SU-DHL-6 (cell line): Measurements from ENCODE around the gene THSD8.

Source experiments
- H2AFZ ChIP-seq: fragments of 200-600 bp; sonication (generic); 2 replicates; pipeline ENCODE4 v1.6.1; 2014; ENCODE audit warnings: low read depth, mild to moderate bottlenecking, moderate library complexity, mixed read lengths, antibody characterized with exemption, low read length; ENCODE audit not compliant: severe bottlenecking
- H3F3A ChIP-seq: fragments of 200-600 bp; shearing (Covaris generic); 2 replicates; pipeline ENCODE4 v1.6.0; 2016; ENCODE audit warnings: antibody characterized with exemption, mild to moderate bottlenecking; ENCODE audit not compliant: insufficient read depth
- H3K27ac ChIP-seq: fragments of 200-600 bp; sonication (generic); 2 replicates; pipeline ENCODE4 v1.5.1; 2016; ENCODE audit warnings: low read depth, mild to moderate bottlenecking, low read length, moderate library complexity, mixed read lengths
- H3K27me3 ChIP-seq: fragments of 200-600 bp; sonication (generic), shearing (Covaris generic); 2 replicates; pipeline ENCODE4 v1.6.0; 2014; ENCODE audit warnings: mild to moderate bottlenecking, low read length
- H3K36me3 ChIP-seq: fragments of 200-600 bp; sonication (generic); 2 replicates; pipeline ENCODE4 v1.6.1; 2014; ENCODE audit warnings: mild to moderate bottlenecking, low read length, mixed read lengths
- H3K4me2 ChIP-seq: fragments of 300-600, 200-600 bp; shearing (Covaris generic), sonication (generic); 2 replicates; pipeline ENCODE4 v1.6.0; 2014; ENCODE audit warnings: low read length, low read depth, mild to moderate bottlenecking; ENCODE audit not compliant: poor library complexity, severe bottlenecking
- H3K4me3 ChIP-seq: fragments of 200-600 bp; sonication (generic); 2 replicates; pipeline ENCODE4 v1.5.1; 2014; ENCODE audit warnings: antibody characterized with exemption, low read length, mild to moderate bottlenecking, mixed read lengths; ENCODE audit not compliant: insufficient read depth, poor library complexity, severe bottlenecking
- H3K79me2 ChIP-seq: fragments of 200-600 bp; sonication (generic); 2 replicates; pipeline ENCODE4 v1.6.1; 2014; ENCODE audit warnings: mild to moderate bottlenecking, low read length, moderate library complexity; ENCODE audit not compliant: insufficient read depth
- H3K9ac ChIP-seq: fragments of 200-600 bp; sonication (generic); 2 replicates; pipeline ENCODE4 v1.7.0; 2014; ENCODE audit warnings: mild to moderate bottlenecking, low read length
- H3K9me2 ChIP-seq: fragments of 200-600 bp; sonication (generic); replicated peaks from 2 replicates; pipeline ENCODE4 v1.6.1; 2014; ENCODE audit warnings: low read length; ENCODE audit not compliant: insufficient read depth
- H3K9me3 ChIP-seq: fragments of 200-600 bp; sonication (generic); 2 replicates; pipeline ENCODE4 v1.6.1; 2014; ENCODE audit warnings: low read length, mixed read lengths; ENCODE audit not compliant: insufficient read depth
- H4K20me1 ChIP-seq: fragments of 200-600 bp; sonication (generic); 2 replicates; pipeline ENCODE4 v1.6.1; 2014; ENCODE audit warnings: low read depth, mild to moderate bottlenecking, antibody characterized with exemption, low read length, moderate library complexity, mixed read lengths
- CTCF ChIP-seq: fragments of 200-600 bp; sonication (generic); IDR thresholded peaks from one replicate; pipeline ENCODE4 v1.5.1; 2017; ENCODE audit warnings: antibody characterized with exemption, mild to moderate bottlenecking, low read length, moderate library complexity; ENCODE audit not compliant: insufficient read depth, poor library complexity, severe bottlenecking
- EZH2phosphoT487 ChIP-seq: fragments of 200-600 bp; sonication (generic), shearing (Covaris generic); conservative IDR thresholded peaks from 2 replicates; pipeline ENCODE4 v1.6.1; 2018; ENCODE audit warnings: mild to moderate bottlenecking, antibody characterized with exemption, low read length, moderate library complexity, mixed read lengths

The THSD8 gene

GRCh38 chr19:12836529-12836863 is 34.6 kb downstream of the THSD8 start:
- H3K27ac ChIP-seq = no peak overlapping the region
- no peaks in the 10 kb centered on the region for H3K27me3 ChIP-seq
- no peaks in the 10 kb centered on the region for H4K20me1 ChIP-seq
- TF ChIP-seq CTCF (no peak), EZH2phosphoT487 (no peak)
- H3K9me3 ChIP-seq = no peaks in the 10 kb centered on the region
- 0 out of 2 replicates have a peak, but pooled peaks cover 4% of the 10 kb centered on the region for H3K79me2 ChIP-seq
- H2AFZ ChIP-seq = no peak overlapping the region
- peaks cover 25% of the 10 kb centered on the region for H3F3A ChIP-seq
- no peak overlapping the region for H3K4me3 ChIP-seq
- H3K4me2 ChIP-seq = peak overlapping the region; percentile 36
- H3K36me3 ChIP-seq = no peaks in the 10 kb centered on the region
- H3K9ac ChIP-seq = no peak overlapping the region
- H3K9me2 ChIP-seq = no peaks in the 10 kb centered on the region

- H3K27ac ChIP-seq = no peak overlapping the region
- no peak overlapping the region for H3K4me3 ChIP-seq
- H2AFZ ChIP-seq = no peak overlapping the region
- no peaks in the 10 kb centered on the region for H3K9me2 ChIP-seq
- H4K20me1 ChIP-seq = no peaks in the 10 kb centered on the region
- H3K9me3 ChIP-seq = no peaks in the 10 kb centered on the region
- no peaks in the 10 kb centered on the region for H3K27me3 ChIP-seq
- H3K4me2 ChIP-seq = no peak overlapping the region
- no peak overlapping the region for H3K9ac ChIP-seq
- no peaks in the 10 kb centered on the region for H3K36me3 ChIP-seq
- TF ChIP-seq EZH2phosphoT487 = no peak
- TF ChIP-seq CTCF = no peak
- 0 out of 2 replicates have a peak, but pooled peaks cover 4% of the 10 kb centered on the region for H3K79me2 ChIP-seq
- H3F3A ChIP-seq = peaks cover 25% of the 10 kb centered on the region
Observed at GRCh38 chr19:12837225-12837624, 35.4 kb downstream of the THSD8 start.

- H3K9me3 ChIP-seq = no peaks in the 10 kb centered on the region
- peak within 1 kb of the TSS; percentile 78 for H3K4me2 ChIP-seq
- peaks cover 19% of the 10 kb centered on the region for H3F3A ChIP-seq
- peak within 1 kb of the TSS; percentile 81 for H3K4me3 ChIP-seq
- H3K27me3 ChIP-seq = no peaks in the 10 kb centered on the region
- TF ChIP-seq EZH2phosphoT487 (no peak), CTCF (peak; percentile 22)
- no peaks in the 10 kb centered on the region for H3K9me2 ChIP-seq
- no peaks in the 10 kb centered on the region for H3K36me3 ChIP-seq
- 0 out of 2 replicates have a peak, but pooled peaks cover 4% of the 10 kb centered on the region for H3K79me2 ChIP-seq
- peak within 1 kb of the TSS; percentile 74 for H3K9ac ChIP-seq
- no peaks in the 10 kb centered on the region for H4K20me1 ChIP-seq
- H2AFZ ChIP-seq = peak within 1 kb of the TSS; percentile 87
- peak within 1 kb of the TSS; percentile 46 for H3K27ac ChIP-seq
Observed at GRCh38 chr19:12838182-12838885, 36.5 kb downstream of the THSD8 start, which contains the start of gene MAST1. Gene MAST1, plus strand, starts transcription at chr19:12838515. Its CDS starts 58 bp downstream, at chr19:12838573.
